HEK293 (cell line): Measurements from ENCODE around the gene HRH2.

Experiments
- ZFP37 ChIP-seq: fragments of 450-650 bp; formaldehyde crosslinking; IDR thresholded peaks from 2 replicates; pipeline ENCODE4 v1.5.1; 2016; ENCODE audit warnings: missing biosample characterization, missing genetic modification characterization
- ZNF114 ChIP-seq: fragments of 450-650 bp; formaldehyde crosslinking; IDR thresholded peaks from 2 replicates; pipeline ENCODE4 v1.5.0; 2017; ENCODE audit warnings: missing biosample characterization, missing genetic modification characterization
- ZNF629 ChIP-seq: fragments of 450-650 bp; formaldehyde crosslinking; IDR thresholded peaks from 2 replicates; pipeline ENCODE4 v1.5.1; 2017; ENCODE audit warnings: missing biosample characterization, missing genetic modification characterization
- TF ChIP-seq, protein P1 (sequence below): fragments of 450-650 bp; IDR thresholded peaks from 2 replicates; pipeline ENCODE4 v1.5.1; 2018; ENCODE audit warnings: missing biosample characterization, missing genetic modification characterization
- TF ChIP-seq, protein P2 (sequence below): IDR thresholded peaks from 2 replicates; pipeline ENCODE4 v1.6.1; 2011; ENCODE audit warnings: mild to moderate bottlenecking, low read depth, low read length, borderline replicate concordance
- TF ChIP-seq, protein P3 (sequence below): fragments of 450-650 bp; formaldehyde crosslinking; IDR thresholded peaks from 2 replicates; pipeline ENCODE4 v1.5.1; 2016; ENCODE audit warnings: missing biosample characterization, missing genetic modification characterization
- TF ChIP-seq, protein P4 (sequence below): fragments of 450-650 bp; formaldehyde crosslinking; IDR thresholded peaks from 2 replicates; pipeline ENCODE4 v1.5.1; 2016; ENCODE audit warnings: missing biosample characterization, missing genetic modification characterization

DNA sequence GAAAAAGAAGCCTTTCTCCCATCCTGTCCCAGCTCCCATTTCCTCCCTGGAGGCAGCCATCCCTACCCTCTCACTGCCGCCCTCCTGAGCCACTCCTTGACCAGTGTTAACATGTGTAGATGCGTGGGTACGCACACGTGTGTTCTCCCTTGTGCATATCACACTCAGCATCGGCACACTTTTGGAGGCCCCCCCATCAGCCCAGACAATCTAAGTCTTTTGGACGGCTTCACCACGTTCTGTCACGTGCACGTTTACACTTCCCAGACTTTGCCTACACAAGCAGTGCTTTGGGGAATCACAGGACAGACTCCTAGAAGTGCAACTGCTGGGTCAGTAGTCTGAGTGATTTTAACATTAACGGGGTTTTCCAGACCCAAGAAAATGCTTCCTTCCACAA lies 18.0 kb downstream of the HRH2 start:
- TF ChIP-seq, protein P1, sequence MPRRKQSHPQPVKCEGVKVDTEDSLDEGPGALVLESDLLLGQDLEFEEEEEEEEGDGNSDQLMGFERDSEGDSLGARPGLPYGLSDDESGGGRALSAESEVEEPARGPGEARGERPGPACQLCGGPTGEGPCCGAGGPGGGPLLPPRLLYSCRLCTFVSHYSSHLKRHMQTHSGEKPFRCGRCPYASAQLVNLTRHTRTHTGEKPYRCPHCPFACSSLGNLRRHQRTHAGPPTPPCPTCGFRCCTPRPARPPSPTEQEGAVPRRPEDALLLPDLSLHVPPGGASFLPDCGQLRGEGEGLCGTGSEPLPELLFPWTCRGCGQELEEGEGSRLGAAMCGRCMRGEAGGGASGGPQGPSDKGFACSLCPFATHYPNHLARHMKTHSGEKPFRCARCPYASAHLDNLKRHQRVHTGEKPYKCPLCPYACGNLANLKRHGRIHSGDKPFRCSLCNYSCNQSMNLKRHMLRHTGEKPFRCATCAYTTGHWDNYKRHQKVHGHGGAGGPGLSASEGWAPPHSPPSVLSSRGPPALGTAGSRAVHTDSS (tag by site-specific recombination): no peak
- TF ChIP-seq ZFP37 (tag by site-specific recombination): no peak
- TF ChIP-seq, protein P2, sequence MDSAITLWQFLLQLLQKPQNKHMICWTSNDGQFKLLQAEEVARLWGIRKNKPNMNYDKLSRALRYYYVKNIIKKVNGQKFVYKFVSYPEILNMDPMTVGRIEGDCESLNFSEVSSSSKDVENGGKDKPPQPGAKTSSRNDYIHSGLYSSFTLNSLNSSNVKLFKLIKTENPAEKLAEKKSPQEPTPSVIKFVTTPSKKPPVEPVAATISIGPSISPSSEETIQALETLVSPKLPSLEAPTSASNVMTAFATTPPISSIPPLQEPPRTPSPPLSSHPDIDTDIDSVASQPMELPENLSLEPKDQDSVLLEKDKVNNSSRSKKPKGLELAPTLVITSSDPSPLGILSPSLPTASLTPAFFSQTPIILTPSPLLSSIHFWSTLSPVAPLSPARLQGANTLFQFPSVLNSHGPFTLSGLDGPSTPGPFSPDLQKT: no peak
- TF ChIP-seq, protein P3, sequence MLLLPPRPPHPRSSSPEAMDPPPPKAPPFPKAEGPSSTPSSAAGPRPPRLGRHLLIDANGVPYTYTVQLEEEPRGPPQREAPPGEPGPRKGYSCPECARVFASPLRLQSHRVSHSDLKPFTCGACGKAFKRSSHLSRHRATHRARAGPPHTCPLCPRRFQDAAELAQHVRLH: no peak
- TF ChIP-seq, protein P4, sequence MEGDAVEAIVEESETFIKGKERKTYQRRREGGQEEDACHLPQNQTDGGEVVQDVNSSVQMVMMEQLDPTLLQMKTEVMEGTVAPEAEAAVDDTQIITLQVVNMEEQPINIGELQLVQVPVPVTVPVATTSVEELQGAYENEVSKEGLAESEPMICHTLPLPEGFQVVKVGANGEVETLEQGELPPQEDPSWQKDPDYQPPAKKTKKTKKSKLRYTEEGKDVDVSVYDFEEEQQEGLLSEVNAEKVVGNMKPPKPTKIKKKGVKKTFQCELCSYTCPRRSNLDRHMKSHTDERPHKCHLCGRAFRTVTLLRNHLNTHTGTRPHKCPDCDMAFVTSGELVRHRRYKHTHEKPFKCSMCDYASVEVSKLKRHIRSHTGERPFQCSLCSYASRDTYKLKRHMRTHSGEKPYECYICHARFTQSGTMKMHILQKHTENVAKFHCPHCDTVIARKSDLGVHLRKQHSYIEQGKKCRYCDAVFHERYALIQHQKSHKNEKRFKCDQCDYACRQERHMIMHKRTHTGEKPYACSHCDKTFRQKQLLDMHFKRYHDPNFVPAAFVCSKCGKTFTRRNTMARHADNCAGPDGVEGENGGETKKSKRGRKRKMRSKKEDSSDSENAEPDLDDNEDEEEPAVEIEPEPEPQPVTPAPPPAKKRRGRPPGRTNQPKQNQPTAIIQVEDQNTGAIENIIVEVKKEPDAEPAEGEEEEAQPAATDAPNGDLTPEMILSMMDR (tag by site-specific recombination): no peak
- no peak for TF ChIP-seq ZNF114 (tag by site-specific recombination)
- no peak for TF ChIP-seq ZNF629 (tag by site-specific recombination)
